ENCODE data around the gene SLC4A2.

- TF ChIP-seq POLR2A (IDR thresholded peaks at IDR 0.05; ENCODE audit: low read length) (no peak), GATA1 (IDR thresholded peaks at IDR 0.05; ENCODE audit: low read depth, low read length) (no peak)
Observed at GRCh38 chr7:151115121-151115835, 55.9 kb downstream of the SLC4A2 start.
